Ishikawa (cell line): ENCODE data around the gene MIA.

Experiments used
- FOXM1 ChIP-seq: IDR thresholded peaks from 2 replicates; pipeline ENCODE4 v1.6.1; 2012; ENCODE audit warnings: low read depth, borderline replicate concordance
- TAF1 ChIP-seq: IDR thresholded peaks from 2 replicates; pipeline ENCODE4 v1.6.1; 2012; ENCODE audit warnings: low read depth, mild to moderate bottlenecking
- TF ChIP-seq, protein P1 (sequence below): IDR thresholded peaks from 2 replicates; pipeline ENCODE4 v1.6.1; 2012

DNA sequence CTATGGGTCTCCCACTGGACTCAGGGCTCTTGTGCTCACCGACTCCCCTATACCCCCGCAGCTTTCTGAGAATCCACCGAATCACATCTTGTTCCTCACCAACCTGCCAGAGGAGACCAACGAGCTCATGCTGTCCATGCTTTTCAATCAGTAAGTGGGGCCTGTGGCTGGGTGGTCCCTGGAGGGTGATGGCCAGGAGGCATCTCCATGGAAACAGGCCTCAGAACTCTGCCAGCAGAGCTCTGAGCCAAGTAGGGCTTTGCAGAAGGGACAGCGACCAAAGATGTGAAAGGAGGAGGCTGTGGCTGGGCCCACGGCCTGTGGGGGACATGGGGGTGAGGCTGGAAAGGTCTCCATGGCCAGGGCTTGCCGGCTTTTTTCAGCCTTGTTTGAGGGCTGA is 11.8 kb upstream of the MIA start:
- no peak for TF ChIP-seq FOXM1
- TF ChIP-seq TAF1 = no peak
- TF ChIP-seq, protein P1, sequence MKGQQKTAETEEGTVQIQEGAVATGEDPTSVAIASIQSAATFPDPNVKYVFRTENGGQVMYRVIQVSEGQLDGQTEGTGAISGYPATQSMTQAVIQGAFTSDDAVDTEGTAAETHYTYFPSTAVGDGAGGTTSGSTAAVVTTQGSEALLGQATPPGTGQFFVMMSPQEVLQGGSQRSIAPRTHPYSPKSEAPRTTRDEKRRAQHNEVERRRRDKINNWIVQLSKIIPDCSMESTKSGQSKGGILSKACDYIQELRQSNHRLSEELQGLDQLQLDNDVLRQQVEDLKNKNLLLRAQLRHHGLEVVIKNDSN = no peak
